ENCODE data around the gene HDAC2.
"Not testable (repeated sequence)": the region's sequence is repeated elsewhere in the genome, so short reads cannot be mapped to it uniquely, and the experiment has no call there.

The HDAC2 gene

GRCh38 chr6:113970805-113971676 lies at the start of gene HDAC2:
HDAC2 (minus strand) TSS chr6:113971148; CDS start chr6:113970908, 240 bp downstream.
- peak; percentile 75 for DNase-seq
- in situ Hi-C loops (cut with HindIII; ENCODE audit: low pct_ligation_motif_present, low pct_unique_long_range_greater_than_20kb, low sequenced_read_pairs), result no loop called here

GRCh38 chr6:114020196-114020595 lies 49.2 kb upstream of the HDAC2 start:
- DNase-seq, result no peak
- in situ Hi-C loops (cut with HindIII; ENCODE audit: low pct_ligation_motif_present, low pct_unique_long_range_greater_than_20kb, low sequenced_read_pairs), result no loop called here

GRCh38 chr6:114017146-114017545 lies 46.2 kb upstream of the HDAC2 start:
- in situ Hi-C loops (cut with HindIII; ENCODE audit: low pct_ligation_motif_present, low pct_unique_long_range_greater_than_20kb, low sequenced_read_pairs), result not testable (repeated sequence)
- DNase-seq, result peak; percentile 87

- in situ Hi-C loops (cut with HindIII; ENCODE audit: low pct_ligation_motif_present, low pct_unique_long_range_greater_than_20kb, low sequenced_read_pairs); DNase-seq: not testable (repeated sequence)
These were observed 43.2 kb upstream of the HDAC2 start for GRCh38 chr6:114014106-114014505.

- in situ Hi-C loops (cut with HindIII; ENCODE audit: low pct_ligation_motif_present, low pct_unique_long_range_greater_than_20kb, low sequenced_read_pairs); DNase-seq: not testable (repeated sequence)
These were observed 40.5 kb upstream of the HDAC2 start for GRCh38 chr6:114011486-114011885.

- in situ Hi-C loops (cut with HindIII; ENCODE audit: low pct_ligation_motif_present, low pct_unique_long_range_greater_than_20kb, low sequenced_read_pairs), result no loop called here
These were observed 39.6 kb upstream of the HDAC2 start for GRCh38 chr6:114010540-114010939.

GRCh38 chr6:114009192-114009591 lies 38.2 kb upstream of the HDAC2 start:
- in situ Hi-C loops (cut with HindIII; ENCODE audit: low pct_ligation_motif_present, low pct_unique_long_range_greater_than_20kb, low sequenced_read_pairs), result no loop called here
- DNase-seq, result no peak

More at GRCh38 chr6:114010540-114010939, 39.6 kb upstream of the HDAC2 start:
- no peak for DNase-seq

GRCh38 chr6:114008331-114008730 lies 37.4 kb upstream of the HDAC2 start:
- DNase-seq, result peak; percentile 40
- in situ Hi-C loops (cut with HindIII; ENCODE audit: low pct_ligation_motif_present, low pct_unique_long_range_greater_than_20kb, low sequenced_read_pairs), result no loop called here

GRCh38 chr6:114007516-114007915 lies 36.6 kb upstream of the HDAC2 start:
- in situ Hi-C loops (cut with HindIII; ENCODE audit: low pct_ligation_motif_present, low pct_unique_long_range_greater_than_20kb, low sequenced_read_pairs), result no loop called here
- no peak for DNase-seq

- in situ Hi-C loops (cut with HindIII; ENCODE audit: low pct_ligation_motif_present, low pct_unique_long_range_greater_than_20kb, low sequenced_read_pairs), result no loop called here
- DNase-seq, result no peak
These were observed 30.4 kb upstream of the HDAC2 start for GRCh38 chr6:114001354-114001753.

- no peak for DNase-seq
- in situ Hi-C loops (cut with HindIII; ENCODE audit: low pct_ligation_motif_present, low pct_unique_long_range_greater_than_20kb, low sequenced_read_pairs), result no loop called here
These were observed 29.1 kb upstream of the HDAC2 start for GRCh38 chr6:114000069-114000468.

- no peak for DNase-seq
- in situ Hi-C loops (cut with HindIII; ENCODE audit: low pct_ligation_motif_present, low pct_unique_long_range_greater_than_20kb, low sequenced_read_pairs), result no loop called here
These were observed 28.3 kb upstream of the HDAC2 start for GRCh38 chr6:113999284-113999683.

GRCh38 chr6:113998811-113999210 lies 27.9 kb upstream of the HDAC2 start:
- in situ Hi-C loops (cut with HindIII; ENCODE audit: low pct_ligation_motif_present, low pct_unique_long_range_greater_than_20kb, low sequenced_read_pairs), result no loop called here
- no peak for DNase-seq

- DNase-seq, result peak; percentile 86
- in situ Hi-C loops (cut with HindIII; ENCODE audit: low pct_ligation_motif_present, low pct_unique_long_range_greater_than_20kb, low sequenced_read_pairs), result no loop called here
These were observed 26.2 kb upstream of the HDAC2 start for GRCh38 chr6:113997116-113997515.

- in situ Hi-C loops (cut with HindIII; ENCODE audit: low pct_ligation_motif_present, low pct_unique_long_range_greater_than_20kb, low sequenced_read_pairs), result no loop called here
- peak; percentile 93 for DNase-seq
These were observed 24.7 kb upstream of the HDAC2 start for GRCh38 chr6:113995634-113996033.

GRCh38 chr6:113994934-113995342 lies 24.0 kb upstream of the HDAC2 start:
- peak; percentile 94 for DNase-seq
- in situ Hi-C loops (cut with HindIII; ENCODE audit: low pct_ligation_motif_present, low pct_unique_long_range_greater_than_20kb, low sequenced_read_pairs), result no loop called here

- DNase-seq, result no peak
- in situ Hi-C loops (cut with HindIII; ENCODE audit: low pct_ligation_motif_present, low pct_unique_long_range_greater_than_20kb, low sequenced_read_pairs), result no loop called here
These were observed 18.7 kb upstream of the HDAC2 start for GRCh38 chr6:113989675-113990074.

GRCh38 chr6:113982675-113983074 lies 11.7 kb upstream of the HDAC2 start:
- DNase-seq; in situ Hi-C loops (cut with HindIII; ENCODE audit: low pct_ligation_motif_present, low pct_unique_long_range_greater_than_20kb, low sequenced_read_pairs): not testable (repeated sequence)

GRCh38 chr6:113982055-113982550 lies 11.2 kb upstream of the HDAC2 start:
- DNase-seq, result no peak
- in situ Hi-C loops (cut with HindIII; ENCODE audit: low pct_ligation_motif_present, low pct_unique_long_range_greater_than_20kb, low sequenced_read_pairs), result no loop called here

Data from ACHN (cell line).